WTC11 (cell line): ENCODE data around the gene ARSB. TPM values are rescaled to one million over a fixed set of nuclear protein-coding genes. Genes with fewer than 3 reads are reported as not detected.

Experiments used
- ATAC-seq: fragments of 200-7000 bp; cut with Tn5 transposase; 2 replicates; pipeline ENCODE4 v1.10.0; 2021; ENCODE audit warnings: mild to moderate bottlenecking, moderate library complexity
- CTCF ChIA-PET: fragments of 300-600 bp; sonication (Branson Sonifier 250); formaldehyde crosslinking; loops from one replicate; lab custom pipeline; 2021; ENCODE audit warnings: antibody characterized with exemption; lab: Charles Lee
- POLR2A ChIA-PET: fragments of 350-600 bp; sonication (Branson Sonifier 250); formaldehyde crosslinking; loops from one replicate; lab custom pipeline; 2021; ENCODE audit warnings: antibody characterized with exemption; lab: Charles Lee
- DNase-seq: peaks from one replicate; pipeline ENCODE4 v3.0.0; 2021; ENCODE audit warnings: low spot score
- H3K27ac Mint-ChIP-seq: 2 replicates; pipeline ENCODE4 v1.8.0; 2021; ENCODE audit warnings: mixed read lengths
- H3K27me3 Mint-ChIP-seq: 2 replicates; pipeline ENCODE4 v1.8.0; 2021; ENCODE audit warnings: low read depth, mild to moderate bottlenecking, moderate library complexity, mixed read lengths
- H3K36me3 Mint-ChIP-seq: 2 replicates; pipeline ENCODE4 v1.8.0; 2021; ENCODE audit warnings: mixed read lengths
- H3K4me1 Mint-ChIP-seq: 2 replicates; pipeline ENCODE4 v1.8.0; 2022; ENCODE audit warnings: mixed read lengths
- H3K4me3 Mint-ChIP-seq: 2 replicates; pipeline ENCODE4 v1.8.0; 2021; ENCODE audit warnings: mild to moderate bottlenecking, moderate library complexity, mixed read lengths
- H3K9me3 Mint-ChIP-seq: 2 replicates; pipeline ENCODE4 v1.8.0; 2021; ENCODE audit warnings: mixed read lengths
- CREB1 ChIP-seq: sonication (generic); formaldehyde crosslinking; IDR thresholded peaks from 2 replicates; pipeline ENCODE4 v1.8.0; 2023; ENCODE audit warnings: mild to moderate bottlenecking, missing genetic modification reagents
- EMX1 ChIP-seq: fragments of 250-450 bp; sonication (Bioruptor Pico); IDR thresholded peaks from 2 replicates; pipeline ENCODE4 v1.8.0; 2021; ENCODE audit warnings: mild to moderate bottlenecking
- HMGA2 ChIP-seq: fragments of 250-450 bp; sonication (Bioruptor Pico); IDR thresholded peaks from 2 replicates; pipeline ENCODE4 v1.4.0; 2021; ENCODE audit warnings: mild to moderate bottlenecking, moderate library complexity
- MXD4 ChIP-seq: fragments of 250-450 bp; sonication (Bioruptor Pico); IDR thresholded peaks from 2 replicates; pipeline ENCODE4 v1.8.0; 2021; ENCODE audit warnings: mild to moderate bottlenecking, moderate library complexity, borderline replicate concordance
- NFE2L1 ChIP-seq: sonication (generic); formaldehyde crosslinking; IDR thresholded peaks from 2 replicates; pipeline ENCODE4 v1.8.1; 2023; ENCODE audit warnings: missing genetic modification reagents
- NR1H2 ChIP-seq: sonication (generic); formaldehyde crosslinking; IDR thresholded peaks from 2 replicates; pipeline ENCODE4 v1.9.0; 2021; ENCODE audit warnings: mild to moderate bottlenecking, moderate library complexity, missing genetic modification reagents
- PRRX2 ChIP-seq: fragments of 250-450 bp; sonication (Bioruptor Pico); IDR thresholded peaks from 2 replicates; pipeline ENCODE4 v1.8.0; 2021; ENCODE audit warnings: mild to moderate bottlenecking
- SMAD3 ChIP-seq: sonication (generic); formaldehyde crosslinking; IDR thresholded peaks from 2 replicates; pipeline ENCODE4 v1.8.0; 2022; ENCODE audit warnings: missing genetic modification reagents, mild to moderate bottlenecking, borderline replicate concordance
- ZNF263 ChIP-seq: sonication (generic); formaldehyde crosslinking; IDR thresholded peaks from 2 replicates; pipeline ENCODE4 v1.8.1; 2022; ENCODE audit warnings: low read depth, mild to moderate bottlenecking, moderate library complexity, missing genetic modification reagents
- ZNF317 ChIP-seq: sonication (generic); formaldehyde crosslinking; IDR thresholded peaks from 2 replicates; pipeline ENCODE4 v1.8.1; 2023; ENCODE audit warnings: low read depth, mild to moderate bottlenecking, moderate library complexity, missing genetic modification reagents, borderline replicate concordance
- ZNF416 ChIP-seq: fragments of 250-450 bp; sonication (Bioruptor Pico); IDR thresholded peaks from 2 replicates; pipeline ENCODE4 v1.9.0; 2021; ENCODE audit warnings: mild to moderate bottlenecking, inconsistent platforms
- total RNA-seq: library from RNA; stranded (reverse); gene quantifications from 3 replicates; pipeline ENCODE4 v1.2.3, GENCODE V29; 2021
- TF ChIP-seq, protein P1 (sequence below): sonication (generic); formaldehyde crosslinking; IDR thresholded peaks from 2 replicates; pipeline ENCODE4 v1.8.1; 2022; ENCODE audit warnings: missing genetic modification reagents, borderline replicate concordance
- TF ChIP-seq, protein P2 (sequence below): sonication (generic); formaldehyde crosslinking; conservative IDR thresholded peaks from 2 replicates; pipeline ENCODE4 v1.8.1; 2023; ENCODE audit warnings: mild to moderate bottlenecking, low read depth, missing genetic modification reagents, moderate library complexity
- TF ChIP-seq, protein P3 (sequence below): sonication (generic); formaldehyde crosslinking; conservative IDR thresholded peaks from 2 replicates; pipeline ENCODE4 v1.8.1; 2022; ENCODE audit warnings: mild to moderate bottlenecking, missing genetic modification reagents
- TF ChIP-seq, protein P4 (sequence below): fragments of 250-450 bp; sonication (Bioruptor Pico); IDR thresholded peaks from 2 replicates; pipeline ENCODE4 v1.8.0; 2021; ENCODE audit warnings: mild to moderate bottlenecking
- TF ChIP-seq, protein P5 (sequence below): sonication (generic); formaldehyde crosslinking; IDR thresholded peaks from 2 replicates; pipeline ENCODE4 v1.8.0; 2023; ENCODE audit warnings: mild to moderate bottlenecking, missing genetic modification reagents

Gene ARSB
- total RNA-seq, 1 experiment from 2014 or later = 9.7 TPM

DNA sequence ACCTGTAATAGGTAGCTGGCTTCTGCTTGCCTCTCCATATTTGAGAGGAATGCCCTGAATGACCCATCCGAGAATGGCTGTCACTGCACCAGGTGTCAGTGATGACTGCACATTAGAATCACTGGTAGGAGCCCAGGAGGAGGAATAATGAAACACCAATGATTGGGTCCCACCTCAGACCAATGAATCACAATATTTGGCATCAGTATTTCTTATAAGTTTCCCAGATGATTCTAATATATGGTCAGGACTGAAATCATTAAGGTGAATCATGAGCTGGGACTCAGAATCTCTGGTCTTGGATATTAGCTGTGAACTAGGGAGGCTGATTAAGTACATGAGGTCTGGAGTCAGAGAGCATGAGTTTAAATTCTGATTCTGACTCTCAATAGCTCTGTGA lies 23.4 kb downstream of the ARSB start:
- ChIA-PET POLR2A (no interaction called here), CTCF (interaction anchor here (1.8 kb wide), 1 partner anchor 62 kb away, joined by 10 read pairs; no protein-coding TSS in a partner anchor)
- Mint-ChIP-seq H3K36me3 (no peaks in the 10 kb centered on the region), H3K27ac (no peak overlapping the region), H3K4me3 (no peak overlapping the region), H3K4me1 (no peaks in the 10 kb centered on the region), H3K9me3 (no peaks in the 10 kb centered on the region), H3K27me3 (no peaks in the 10 kb centered on the region)
- TF ChIP-seq EMX1 (CRISPR knock-in tag) (no peak), NFE2L1 (CRISPR knock-in tag) (no peak), PRRX2 (CRISPR knock-in tag) (no peak), ZNF416 (CRISPR knock-in tag) (no peak), ZNF263 (no peak), MXD4 (CRISPR knock-in tag) (no peak), HMGA2 (CRISPR knock-in tag) (no peak), SMAD3 (CRISPR knock-in tag) (no peak), ZNF317 (CRISPR knock-in tag) (no peak), CREB1 (CRISPR knock-in tag) (no peak)
- TF ChIP-seq, protein P1, sequence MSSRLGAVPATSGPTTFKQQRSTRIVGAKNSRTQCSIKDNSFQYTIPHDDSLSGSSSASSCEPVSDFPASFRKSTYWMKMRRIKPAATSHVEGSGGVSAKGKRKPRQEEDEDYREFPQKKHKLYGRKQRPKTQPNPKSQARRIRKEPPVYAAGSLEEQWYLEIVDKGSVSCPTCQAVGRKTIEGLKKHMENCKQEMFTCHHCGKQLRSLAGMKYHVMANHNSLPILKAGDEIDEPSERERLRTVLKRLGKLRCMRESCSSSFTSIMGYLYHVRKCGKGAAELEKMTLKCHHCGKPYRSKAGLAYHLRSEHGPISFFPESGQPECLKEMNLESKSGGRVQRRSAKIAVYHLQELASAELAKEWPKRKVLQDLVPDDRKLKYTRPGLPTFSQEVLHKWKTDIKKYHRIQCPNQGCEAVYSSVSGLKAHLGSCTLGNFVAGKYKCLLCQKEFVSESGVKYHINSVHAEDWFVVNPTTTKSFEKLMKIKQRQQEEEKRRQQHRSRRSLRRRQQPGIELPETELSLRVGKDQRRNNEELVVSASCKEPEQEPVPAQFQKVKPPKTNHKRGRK (CRISPR knock-in tag) = no peak
- TF ChIP-seq, protein P2, sequence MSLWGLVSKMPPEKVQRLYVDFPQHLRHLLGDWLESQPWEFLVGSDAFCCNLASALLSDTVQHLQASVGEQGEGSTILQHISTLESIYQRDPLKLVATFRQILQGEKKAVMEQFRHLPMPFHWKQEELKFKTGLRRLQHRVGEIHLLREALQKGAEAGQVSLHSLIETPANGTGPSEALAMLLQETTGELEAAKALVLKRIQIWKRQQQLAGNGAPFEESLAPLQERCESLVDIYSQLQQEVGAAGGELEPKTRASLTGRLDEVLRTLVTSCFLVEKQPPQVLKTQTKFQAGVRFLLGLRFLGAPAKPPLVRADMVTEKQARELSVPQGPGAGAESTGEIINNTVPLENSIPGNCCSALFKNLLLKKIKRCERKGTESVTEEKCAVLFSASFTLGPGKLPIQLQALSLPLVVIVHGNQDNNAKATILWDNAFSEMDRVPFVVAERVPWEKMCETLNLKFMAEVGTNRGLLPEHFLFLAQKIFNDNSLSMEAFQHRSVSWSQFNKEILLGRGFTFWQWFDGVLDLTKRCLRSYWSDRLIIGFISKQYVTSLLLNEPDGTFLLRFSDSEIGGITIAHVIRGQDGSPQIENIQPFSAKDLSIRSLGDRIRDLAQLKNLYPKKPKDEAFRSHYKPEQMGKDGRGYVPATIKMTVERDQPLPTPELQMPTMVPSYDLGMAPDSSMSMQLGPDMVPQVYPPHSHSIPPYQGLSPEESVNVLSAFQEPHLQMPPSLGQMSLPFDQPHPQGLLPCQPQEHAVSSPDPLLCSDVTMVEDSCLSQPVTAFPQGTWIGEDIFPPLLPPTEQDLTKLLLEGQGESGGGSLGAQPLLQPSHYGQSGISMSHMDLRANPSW (CRISPR knock-in tag) = no peak
- TF ChIP-seq, protein P3, sequence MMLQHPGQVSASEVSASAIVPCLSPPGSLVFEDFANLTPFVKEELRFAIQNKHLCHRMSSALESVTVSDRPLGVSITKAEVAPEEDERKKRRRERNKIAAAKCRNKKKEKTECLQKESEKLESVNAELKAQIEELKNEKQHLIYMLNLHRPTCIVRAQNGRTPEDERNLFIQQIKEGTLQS (CRISPR knock-in tag) = no peak
- TF ChIP-seq, protein P4, sequence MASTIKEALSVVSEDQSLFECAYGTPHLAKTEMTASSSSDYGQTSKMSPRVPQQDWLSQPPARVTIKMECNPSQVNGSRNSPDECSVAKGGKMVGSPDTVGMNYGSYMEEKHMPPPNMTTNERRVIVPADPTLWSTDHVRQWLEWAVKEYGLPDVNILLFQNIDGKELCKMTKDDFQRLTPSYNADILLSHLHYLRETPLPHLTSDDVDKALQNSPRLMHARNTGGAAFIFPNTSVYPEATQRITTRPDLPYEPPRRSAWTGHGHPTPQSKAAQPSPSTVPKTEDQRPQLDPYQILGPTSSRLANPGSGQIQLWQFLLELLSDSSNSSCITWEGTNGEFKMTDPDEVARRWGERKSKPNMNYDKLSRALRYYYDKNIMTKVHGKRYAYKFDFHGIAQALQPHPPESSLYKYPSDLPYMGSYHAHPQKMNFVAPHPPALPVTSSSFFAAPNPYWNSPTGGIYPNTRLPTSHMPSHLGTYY = no peak
- TF ChIP-seq, protein P5, sequence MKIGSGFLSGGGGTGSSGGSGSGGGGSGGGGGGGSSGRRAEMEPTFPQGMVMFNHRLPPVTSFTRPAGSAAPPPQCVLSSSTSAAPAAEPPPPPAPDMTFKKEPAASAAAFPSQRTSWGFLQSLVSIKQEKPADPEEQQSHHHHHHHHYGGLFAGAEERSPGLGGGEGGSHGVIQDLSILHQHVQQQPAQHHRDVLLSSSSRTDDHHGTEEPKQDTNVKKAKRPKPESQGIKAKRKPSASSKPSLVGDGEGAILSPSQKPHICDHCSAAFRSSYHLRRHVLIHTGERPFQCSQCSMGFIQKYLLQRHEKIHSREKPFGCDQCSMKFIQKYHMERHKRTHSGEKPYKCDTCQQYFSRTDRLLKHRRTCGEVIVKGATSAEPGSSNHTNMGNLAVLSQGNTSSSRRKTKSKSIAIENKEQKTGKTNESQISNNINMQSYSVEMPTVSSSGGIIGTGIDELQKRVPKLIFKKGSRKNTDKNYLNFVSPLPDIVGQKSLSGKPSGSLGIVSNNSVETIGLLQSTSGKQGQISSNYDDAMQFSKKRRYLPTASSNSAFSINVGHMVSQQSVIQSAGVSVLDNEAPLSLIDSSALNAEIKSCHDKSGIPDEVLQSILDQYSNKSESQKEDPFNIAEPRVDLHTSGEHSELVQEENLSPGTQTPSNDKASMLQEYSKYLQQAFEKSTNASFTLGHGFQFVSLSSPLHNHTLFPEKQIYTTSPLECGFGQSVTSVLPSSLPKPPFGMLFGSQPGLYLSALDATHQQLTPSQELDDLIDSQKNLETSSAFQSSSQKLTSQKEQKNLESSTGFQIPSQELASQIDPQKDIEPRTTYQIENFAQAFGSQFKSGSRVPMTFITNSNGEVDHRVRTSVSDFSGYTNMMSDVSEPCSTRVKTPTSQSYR (CRISPR knock-in tag) = no peak
- DNase-seq (no peak), ATAC-seq (no peak)

DNA sequence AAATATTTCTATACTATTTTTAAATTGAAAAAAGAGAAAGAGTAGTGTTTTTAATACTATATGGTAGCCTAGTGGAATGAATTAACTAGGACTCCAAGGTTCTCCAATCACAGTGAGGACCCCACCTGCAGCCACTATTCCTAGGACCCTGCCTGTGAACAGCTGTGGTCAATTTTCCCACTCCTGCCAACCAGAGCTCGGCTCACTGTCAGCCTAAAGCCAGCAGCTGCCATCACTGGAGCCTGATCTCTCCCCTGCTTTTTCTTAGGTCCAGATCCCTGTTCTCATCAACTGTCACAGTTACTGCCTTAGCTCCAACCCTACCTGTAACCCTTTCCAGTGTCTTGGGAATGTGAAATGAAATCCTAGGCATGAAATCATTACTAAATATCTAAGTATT lies 25.3 kb downstream of the ARSB start:
- DNase-seq (no peak), ATAC-seq (no peak)
- Mint-ChIP-seq H3K4me1 (no peaks in the 10 kb centered on the region), H3K27me3 (no peaks in the 10 kb centered on the region), H3K4me3 (no peak overlapping the region), H3K36me3 (no peaks in the 10 kb centered on the region), H3K9me3 (no peaks in the 10 kb centered on the region), H3K27ac (no peak overlapping the region)
- ChIA-PET POLR2A (no interaction called here), CTCF (interaction anchor here (0.7 to 1.2 kb wide), 2 partner anchors 60 to 199 kb away, joined by 3 to 4 read pairs; no protein-coding TSS in a partner anchor)
- TF ChIP-seq ZNF317 (CRISPR knock-in tag) = no peak
- TF ChIP-seq NR1H2 (CRISPR knock-in tag) = no peak
